GM12878 (cell line): ENCODE measurements around the gene ARL2. TPM values are rescaled to one million over a fixed set of nuclear protein-coding genes. Genes with fewer than 3 reads are reported as not detected.

Experiments
- ATAC-seq: fragments of 200-7000 bp; cut with Tn5 transposase; 3 replicates; pipeline ENCODE4 v1.9.1; 2020; ENCODE audit warnings: mild to moderate bottlenecking, moderate library complexity
- BruUV-seq: library from RNA; stranded (reverse); fragments of 400-500 nt; replicated peaks from 2 replicates; lab custom pipeline; 2021; lab: Mats Ljungman, UMichigan
- CTCF ChIA-PET: fragments of 300-600 bp; sonication (Branson Sonifier 250); formaldehyde crosslinking; extraction: SDS; loops from one replicate; lab custom pipeline; 2021; ENCODE audit warnings: inconsistent platforms; lab: Yijun Ruan, JAX
- POLR2A ChIA-PET: fragments of 350-600 bp; formaldehyde crosslinking; extraction: SDS; loops from one replicate; lab custom pipeline; 2021; ENCODE audit warnings: inconsistent platforms; lab: Charles Lee
- RAD21 ChIA-PET: fragments of 300-600 bp; sonication (Branson Sonifier 250); formaldehyde crosslinking; loops from one replicate; lab custom pipeline; 2023; ENCODE audit warnings: antibody characterized with exemption; ENCODE audit not compliant: unreplicated experiment; lab: Charles Lee
- SMC1A ChIA-PET: fragments of 300-600 bp; sonication (Branson Sonifier 250); formaldehyde crosslinking; loops from one replicate; lab custom pipeline; 2023; ENCODE audit not compliant: unreplicated experiment, uncharacterized antibody; lab: Charles Lee
- DNase-seq: peaks from one replicate; pipeline ENCODE4 v3.0.0-alpha.2; 2011; ENCODE audit warnings: low read depth, low spot score
- FAIRE-seq: peaks from 3 replicates; lab custom pipeline; 2011; peaks lifted over from hg19 to GRCh38; lab: Jason Lieb, UNC
- H2AFZ ChIP-seq: 2 replicates; pipeline ENCODE4 v1.6.0; 2011; ENCODE audit warnings: low read depth, low read length, control low read depth; ENCODE audit not compliant: control insufficient read depth
- H3K27ac ChIP-seq: 2 replicates; pipeline ENCODE4 v1.5.1; 2011; ENCODE audit warnings: control low read depth; ENCODE audit not compliant: control insufficient read depth, insufficient read depth
- H3K27me3 ChIP-seq, 2 experiments: replicated peaks in 1 of 2; 2 replicates each; pipeline versions ENCODE4 v1.6.0 to v1.6.1; 2011; ENCODE audit warnings: low read length in 1 of 2; ENCODE audit not compliant: control insufficient read depth in 2 of 2, insufficient read depth in 2 of 2
- H3K36me3 ChIP-seq, 2 experiments: 2 replicates each; pipeline ENCODE4 v1.5.1; 2011; ENCODE audit warnings: low read length in 1 of 2; ENCODE audit not compliant: control insufficient read depth in 2 of 2, insufficient read depth in 2 of 2
- H3K4me1 ChIP-seq: 2 replicates; pipeline ENCODE4 v1.6.1; 2011; ENCODE audit warnings: mild to moderate bottlenecking, low read length, moderate library complexity, mixed read lengths; ENCODE audit not compliant: control insufficient read depth, insufficient read depth
- H3K4me2 ChIP-seq: 2 replicates; pipeline ENCODE4 v1.6.0; 2011; ENCODE audit warnings: control low read depth; ENCODE audit not compliant: control insufficient read depth, insufficient read depth
- H3K4me3 ChIP-seq: fragments of 200-600 bp; sonication (generic); 2 replicates; pipeline ENCODE4 v1.5.1; 2016
- H3K79me2 ChIP-seq: 2 replicates; pipeline ENCODE4 v1.6.0; 2011; ENCODE audit warnings: low read length; ENCODE audit not compliant: control insufficient read depth, insufficient read depth
- H3K9ac ChIP-seq: 2 replicates; pipeline ENCODE4 v1.8.0; 2011; ENCODE audit warnings: low read length, control low read depth, mixed read lengths; ENCODE audit not compliant: control insufficient read depth, insufficient read depth
- H3K9me3 ChIP-seq: replicated peaks from 3 replicates; pipeline ENCODE4 v1.5.1; 2011; ENCODE audit warnings: mild to moderate bottlenecking, low read length; ENCODE audit not compliant: control insufficient read depth, insufficient read depth
- H4K20me1 ChIP-seq: 2 replicates; pipeline ENCODE4 v1.6.0; 2011; ENCODE audit not compliant: control insufficient read depth, insufficient read depth
- CHD1 ChIP-seq: IDR thresholded peaks from 2 replicates; pipeline ENCODE4 v1.6.1; 2012; ENCODE audit warnings: low read depth, low read length, improper control_type of control experiment
- EGR1 ChIP-seq, 2 experiments: IDR thresholded peaks; 1 replicate in 1 of 2; 2 replicates in 1 of 2; pipeline ENCODE4 v1.6.1; 2011 to 2012; ENCODE audit warnings: low read depth in 2 of 2, low read length in 2 of 2, borderline replicate concordance in 1 of 2, mild to moderate bottlenecking in 1 of 2, moderate library complexity in 1 of 2
- ESRRA ChIP-seq: IDR thresholded peaks from 2 replicates; pipeline ENCODE4 v1.6.1; 2012; ENCODE audit warnings: mild to moderate bottlenecking, low read length, improper control_type of control experiment
- RAD21 ChIP-seq: IDR thresholded peaks from 2 replicates; pipeline ENCODE4 v1.6.1; 2011; ENCODE audit warnings: mild to moderate bottlenecking, low read depth, low read length, moderate library complexity; ENCODE audit not compliant: insufficient read depth
- SIX5 ChIP-seq: IDR thresholded peaks from 2 replicates; pipeline ENCODE4 v1.6.1; 2011; ENCODE audit warnings: mild to moderate bottlenecking, low read depth, low read length, moderate library complexity; ENCODE audit not compliant: severe bottlenecking
- SP1 ChIP-seq: IDR thresholded peaks from one replicate; pipeline ENCODE4 v1.6.1; 2011; ENCODE audit warnings: low read depth, low read length
- SRF ChIP-seq, 2 experiments: IDR thresholded peaks; 2 replicates each; pipeline ENCODE4 v1.6.1; 2011; ENCODE audit warnings: low read depth in 2 of 2, low read length in 2 of 2, mild to moderate bottlenecking in 1 of 2, moderate library complexity in 1 of 2
- TBL1XR1 ChIP-seq: IDR thresholded peaks from 2 replicates; pipeline ENCODE4 v1.6.1; 2012; ENCODE audit warnings: low read depth, low read length, improper control_type of control experiment
- TCF12 ChIP-seq: IDR thresholded peaks from 2 replicates; pipeline ENCODE4 v1.6.1; 2011; ENCODE audit warnings: low read depth, mild to moderate bottlenecking, low read length
- ZNF274 ChIP-seq: IDR thresholded peaks from one replicate; pipeline ENCODE4 v1.8.0; 2011; ENCODE audit not compliant: insufficient read length, insufficient read depth
- WGBS: methylation state at CpG from one replicate; pipeline ENCODE4 v1.1.6; 2016; ENCODE audit warnings: low lambda C conversion rate; ENCODE audit not compliant: insufficient replicate concordance, insufficient coverage; ENCODE audit errors: missing lambda C conversion rate; 5-methylcytosine and 5-hydroxymethylcytosine counted together
- in situ Hi-C: fragments of 300-500 bp; cut with MboI; formaldehyde crosslinking; loops from 9 replicates; pipeline ENCODE4 v1.14.3; 2018; ENCODE audit warnings: mixed read lengths
- intact Hi-C: fragments of 100-400 bp; cut with micrococcal nuclease; formaldehyde crosslinking; loops from one replicate; pipeline ENCODE4 v1.14.2; 2022; ENCODE audit not compliant: unreplicated experiment
- polyA plus RNA-seq, 11 experiments: library from polyadenylated mRNA; depleted of rRNA in 4 of 11; unstranded in 6 of 11; stranded (reverse) in 5 of 11; fragments of >200 nt; fragmentation: Nextera tagmentation in 4 of 11; fragmentation: Illumina TruSeq in 1 of 11; extraction: Ambion mirVana in 4 of 11; extraction: Trizol in 1 of 11; gene quantifications; 1 replicate in 1 of 11; 2 replicates in 10 of 11; pipeline versions ENCODE4 v1.2.1 to v1.2.3, GENCODE V29; 2011 to 2016; ENCODE audit warnings: inconsistent platforms in 2 of 11, missing spikeins in 2 of 11, low read depth in 1 of 11
- total RNA-seq, 4 experiments: library from RNA; depleted of rRNA in 3 of 4; stranded (reverse); fragments of >200 nt in 3 of 4; fragmentation: Illumina TruSeq in 1 of 4; extraction: Trizol in 1 of 4; gene quantifications; 2 replicates each; pipeline versions ENCODE4 v1.2.1 to v1.2.3, GENCODE V29; 2013 to 2021
- TF ChIP-seq, protein P1 (sequence below): fragments of 450-650 bp; IDR thresholded peaks from 2 replicates; pipeline ENCODE4 v1.6.1; 2014; ENCODE audit warnings: mild to moderate bottlenecking
- TF ChIP-seq, protein P2 (sequence below): IDR thresholded peaks from 2 replicates; pipeline ENCODE4 v1.6.1; 2012; ENCODE audit warnings: low read depth, low read length, improper control_type of control experiment
- TF ChIP-seq, protein P3 (sequence below): fragments of 150-350 bp; IDR thresholded peaks from 2 replicates; pipeline ENCODE4 v1.6.1; 2016; ENCODE audit warnings: low read depth, low read length
- TF ChIP-seq, protein P4 (sequence below): fragments of 450-650 bp; IDR thresholded peaks from 2 replicates; pipeline ENCODE4 v1.6.1; 2017; ENCODE audit warnings: mild to moderate bottlenecking, moderate library complexity

The ARL2 gene
- total and polyA plus RNA-seq, 10 of the 15 experiments (the other 5 are each of a cell fraction or from before 2014, with no cell fraction given): 4.1 to 138 (median 73.4) TPM

DNA sequence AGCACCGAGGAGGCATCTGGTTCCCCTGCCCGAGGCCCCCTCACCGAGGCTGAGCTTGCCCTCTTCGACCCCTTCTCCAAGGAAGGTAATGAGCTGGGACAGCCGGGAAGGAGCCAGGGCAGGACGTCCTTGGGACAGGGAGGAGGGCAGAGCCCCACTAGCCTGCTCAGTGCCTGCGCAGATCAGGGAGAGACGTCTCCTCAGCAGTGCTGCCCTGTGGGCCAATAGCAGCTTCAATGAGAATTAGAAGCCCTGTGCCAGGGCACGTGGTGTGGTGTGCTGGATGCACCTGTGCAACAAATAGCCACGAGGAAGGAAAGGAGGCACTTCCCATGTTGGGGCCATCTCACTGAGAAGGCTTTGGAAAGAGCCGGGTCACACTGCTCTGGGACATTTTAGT lies 21.6 kb downstream of the ARL2 start:
- FAIRE-seq: no peak
- H3K79me2 ChIP-seq: no peaks in the 10 kb centered on the region
- H3K27ac ChIP-seq: no peak overlapping the region
- intact Hi-C loops: no loop called here
- no peak overlapping the region for H2AFZ ChIP-seq
- in situ Hi-C loops: no loop called here
- RAD21 ChIA-PET: no interaction called here
- no peak for DNase-seq
- CTCF ChIA-PET: interaction anchor here (0.6 to 1.1 kb wide), 3 partner anchors 23 to 82 kb away, joined by 3 read pairs; partner anchors contain the start of gene ZNHIT2
- 77% methylated on average over 11 of the region's 11 CpGs for WGBS
- no TSS peak for BruUV-seq
- H3K9ac ChIP-seq: no peak overlapping the region
- POLR2A ChIA-PET: no interaction called here
- H3K4me3 ChIP-seq: no peak overlapping the region
- H3K27me3 ChIP-seq: no peaks in the 10 kb centered on the region
- no peaks in the 10 kb centered on the region for H3K9me3 ChIP-seq
- peaks cover 14% of the 10 kb centered on the region for H3K4me1 ChIP-seq
- ATAC-seq: no peak
- SMC1A ChIA-PET: no interaction called here
- H3K36me3 ChIP-seq: peaks cover 0 to 4% of the 10 kb centered on the region in 2 experiments; a peak in 1 of 4 replicates
- H4K20me1 ChIP-seq: no peaks in the 10 kb centered on the region
- H3K4me2 ChIP-seq: no peak overlapping the region
- TF ChIP-seq EGR1 (IDR thresholded peaks at IDR 0.05; ENCODE audit: borderline replicate concordance in 1 of 2, low read depth in 2 of 2, low read length in 2 of 2) (no peak), SRF (IDR thresholded peaks at IDR 0.05; ENCODE audit: low read depth in 2 of 2, low read length in 2 of 2) (no peak), SP1 (no peak), RAD21 (no peak), ZNF274 (no peak), SIX5 (no peak), CHD1 (no peak), ESRRA (no peak), TCF12 (no peak), TBL1XR1 (no peak)
- TF ChIP-seq, protein P1, sequence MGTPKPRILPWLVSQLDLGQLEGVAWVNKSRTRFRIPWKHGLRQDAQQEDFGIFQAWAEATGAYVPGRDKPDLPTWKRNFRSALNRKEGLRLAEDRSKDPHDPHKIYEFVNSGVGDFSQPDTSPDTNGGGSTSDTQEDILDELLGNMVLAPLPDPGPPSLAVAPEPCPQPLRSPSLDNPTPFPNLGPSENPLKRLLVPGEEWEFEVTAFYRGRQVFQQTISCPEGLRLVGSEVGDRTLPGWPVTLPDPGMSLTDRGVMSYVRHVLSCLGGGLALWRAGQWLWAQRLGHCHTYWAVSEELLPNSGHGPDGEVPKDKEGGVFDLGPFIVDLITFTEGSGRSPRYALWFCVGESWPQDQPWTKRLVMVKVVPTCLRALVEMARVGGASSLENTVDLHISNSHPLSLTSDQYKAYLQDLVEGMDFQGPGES: no peak
- TF ChIP-seq, protein P2, sequence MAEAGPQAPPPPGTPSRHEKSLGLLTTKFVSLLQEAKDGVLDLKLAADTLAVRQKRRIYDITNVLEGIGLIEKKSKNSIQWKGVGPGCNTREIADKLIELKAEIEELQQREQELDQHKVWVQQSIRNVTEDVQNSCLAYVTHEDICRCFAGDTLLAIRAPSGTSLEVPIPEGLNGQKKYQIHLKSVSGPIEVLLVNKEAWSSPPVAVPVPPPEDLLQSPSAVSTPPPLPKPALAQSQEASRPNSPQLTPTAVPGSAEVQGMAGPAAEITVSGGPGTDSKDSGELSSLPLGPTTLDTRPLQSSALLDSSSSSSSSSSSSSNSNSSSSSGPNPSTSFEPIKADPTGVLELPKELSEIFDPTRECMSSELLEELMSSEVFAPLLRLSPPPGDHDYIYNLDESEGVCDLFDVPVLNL: no peak
- TF ChIP-seq, protein P3, sequence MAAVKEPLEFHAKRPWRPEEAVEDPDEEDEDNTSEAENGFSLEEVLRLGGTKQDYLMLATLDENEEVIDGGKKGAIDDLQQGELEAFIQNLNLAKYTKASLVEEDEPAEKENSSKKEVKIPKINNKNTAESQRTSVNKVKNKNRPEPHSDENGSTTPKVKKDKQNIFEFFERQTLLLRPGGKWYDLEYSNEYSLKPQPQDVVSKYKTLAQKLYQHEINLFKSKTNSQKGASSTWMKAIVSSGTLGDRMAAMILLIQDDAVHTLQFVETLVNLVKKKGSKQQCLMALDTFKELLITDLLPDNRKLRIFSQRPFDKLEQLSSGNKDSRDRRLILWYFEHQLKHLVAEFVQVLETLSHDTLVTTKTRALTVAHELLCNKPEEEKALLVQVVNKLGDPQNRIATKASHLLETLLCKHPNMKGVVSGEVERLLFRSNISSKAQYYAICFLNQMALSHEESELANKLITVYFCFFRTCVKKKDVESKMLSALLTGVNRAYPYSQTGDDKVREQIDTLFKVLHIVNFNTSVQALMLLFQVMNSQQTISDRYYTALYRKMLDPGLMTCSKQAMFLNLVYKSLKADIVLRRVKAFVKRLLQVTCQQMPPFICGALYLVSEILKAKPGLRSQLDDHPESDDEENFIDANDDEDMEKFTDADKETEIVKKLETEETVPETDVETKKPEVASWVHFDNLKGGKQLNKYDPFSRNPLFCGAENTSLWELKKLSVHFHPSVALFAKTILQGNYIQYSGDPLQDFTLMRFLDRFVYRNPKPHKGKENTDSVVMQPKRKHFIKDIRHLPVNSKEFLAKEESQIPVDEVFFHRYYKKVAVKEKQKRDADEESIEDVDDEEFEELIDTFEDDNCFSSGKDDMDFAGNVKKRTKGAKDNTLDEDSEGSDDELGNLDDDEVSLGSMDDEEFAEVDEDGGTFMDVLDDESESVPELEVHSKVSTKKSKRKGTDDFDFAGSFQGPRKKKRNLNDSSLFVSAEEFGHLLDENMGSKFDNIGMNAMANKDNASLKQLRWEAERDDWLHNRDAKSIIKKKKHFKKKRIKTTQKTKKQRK: no peak
- TF ChIP-seq, protein P4, sequence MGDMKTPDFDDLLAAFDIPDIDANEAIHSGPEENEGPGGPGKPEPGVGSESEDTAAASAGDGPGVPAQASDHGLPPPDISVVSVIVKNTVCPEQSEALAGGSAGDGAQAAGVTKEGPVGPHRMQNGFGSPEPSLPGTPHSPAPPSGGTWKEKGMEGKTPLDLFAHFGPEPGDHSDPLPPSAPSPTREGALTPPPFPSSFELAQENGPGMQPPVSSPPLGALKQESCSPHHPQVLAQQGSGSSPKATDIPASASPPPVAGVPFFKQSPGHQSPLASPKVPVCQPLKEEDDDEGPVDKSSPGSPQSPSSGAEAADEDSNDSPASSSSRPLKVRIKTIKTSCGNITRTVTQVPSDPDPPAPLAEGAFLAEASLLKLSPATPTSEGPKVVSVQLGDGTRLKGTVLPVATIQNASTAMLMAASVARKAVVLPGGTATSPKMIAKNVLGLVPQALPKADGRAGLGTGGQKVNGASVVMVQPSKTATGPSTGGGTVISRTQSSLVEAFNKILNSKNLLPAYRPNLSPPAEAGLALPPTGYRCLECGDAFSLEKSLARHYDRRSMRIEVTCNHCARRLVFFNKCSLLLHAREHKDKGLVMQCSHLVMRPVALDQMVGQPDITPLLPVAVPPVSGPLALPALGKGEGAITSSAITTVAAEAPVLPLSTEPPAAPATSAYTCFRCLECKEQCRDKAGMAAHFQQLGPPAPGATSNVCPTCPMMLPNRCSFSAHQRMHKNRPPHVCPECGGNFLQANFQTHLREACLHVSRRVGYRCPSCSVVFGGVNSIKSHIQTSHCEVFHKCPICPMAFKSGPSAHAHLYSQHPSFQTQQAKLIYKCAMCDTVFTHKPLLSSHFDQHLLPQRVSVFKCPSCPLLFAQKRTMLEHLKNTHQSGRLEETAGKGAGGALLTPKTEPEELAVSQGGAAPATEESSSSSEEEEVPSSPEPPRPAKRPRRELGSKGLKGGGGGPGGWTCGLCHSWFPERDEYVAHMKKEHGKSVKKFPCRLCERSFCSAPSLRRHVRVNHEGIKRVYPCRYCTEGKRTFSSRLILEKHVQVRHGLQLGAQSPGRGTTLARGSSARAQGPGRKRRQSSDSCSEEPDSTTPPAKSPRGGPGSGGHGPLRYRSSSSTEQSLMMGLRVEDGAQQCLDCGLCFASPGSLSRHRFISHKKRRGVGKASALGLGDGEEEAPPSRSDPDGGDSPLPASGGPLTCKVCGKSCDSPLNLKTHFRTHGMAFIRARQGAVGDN: no peak
